ENCODE measurements around the gene ODC1.

DNA sequence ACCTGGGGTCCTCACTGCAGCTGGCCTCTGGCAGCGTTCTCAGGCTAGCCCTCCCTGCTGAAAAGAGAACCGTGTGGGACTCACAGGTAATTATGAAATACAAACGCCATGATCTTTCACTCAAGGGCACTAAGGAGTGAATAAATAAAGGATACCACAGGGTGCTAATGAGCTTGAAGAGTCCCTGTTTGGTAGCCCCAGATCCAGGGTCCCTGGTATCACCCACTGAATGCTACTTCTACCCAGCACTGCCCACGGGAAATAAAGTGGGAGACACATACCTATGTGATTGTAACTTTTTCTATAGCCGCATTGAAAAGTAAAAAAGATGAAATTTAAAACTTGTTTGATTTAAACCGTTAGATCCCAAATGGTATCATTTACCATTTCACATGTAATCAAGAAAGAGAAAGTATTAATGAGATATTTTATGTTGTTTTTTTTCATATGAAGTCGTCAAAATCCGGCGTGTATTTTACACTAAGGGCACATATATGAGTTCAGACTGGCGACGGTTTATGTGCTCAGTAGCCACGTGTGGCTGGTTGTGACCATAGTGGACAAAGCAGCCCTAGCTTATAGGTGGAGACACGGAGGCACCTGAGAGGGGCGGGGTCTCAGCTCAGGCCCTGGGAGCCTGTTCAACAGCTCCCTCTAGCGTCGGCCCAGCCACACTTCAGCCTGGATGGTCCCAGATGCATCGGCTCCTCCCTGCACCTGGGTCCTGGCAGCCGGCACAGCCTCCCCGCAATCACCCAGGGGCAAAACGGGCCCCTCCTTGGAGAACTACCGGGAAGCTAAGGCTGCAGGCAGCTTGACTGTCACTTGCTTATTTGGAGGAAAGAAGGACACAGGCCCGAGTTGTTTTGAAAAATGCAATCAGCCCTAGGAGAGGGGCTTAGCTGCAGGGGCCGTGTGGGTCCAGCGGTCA, 39.2 kb downstream of the ODC1 start:
- TF ChIP-seq FOXK2 (IDR thresholded peaks at IDR 0.05) (no peak), FOXA1 (IDR thresholded peaks at IDR 0.05) (no peak), SUZ12 (IDR thresholded peaks at IDR 0.05) (no peak), ARNT (IDR thresholded peaks at IDR 0.05) (no peak), LEF1 (IDR thresholded peaks at IDR 0.05; ENCODE audit: borderline replicate concordance) (no peak), TARDBP (IDR thresholded peaks at IDR 0.05) (no peak), FOXM1 (IDR thresholded peaks at IDR 0.05; ENCODE audit: borderline replicate concordance) (no peak), NFRKB (IDR thresholded peaks at IDR 0.05) (no peak)

Data from HEK293T (cell line).